H1 (cell line): ENCODE results near the gene UBE2V1.

ENCODE experiments used
- CHD1 ChIP-seq: IDR thresholded peaks from 2 replicates; pipeline ENCODE4 v1.6.1; 2012; ENCODE audit warnings: low read depth, low read length, improper control_type of control experiment
- CREB1 ChIP-seq: IDR thresholded peaks from 2 replicates; pipeline ENCODE4 v1.6.1; 2012; ENCODE audit warnings: inconsistent platforms
- EZH2 ChIP-seq: fragments of 200-600 bp; sonication (generic); IDR thresholded peaks from 2 replicates; pipeline ENCODE4 v1.7.1; 2012; ENCODE audit warnings: low read depth, mild to moderate bottlenecking, moderate library complexity, low read length, inconsistent platforms; ENCODE audit not compliant: severe bottlenecking
- GABPA ChIP-seq: IDR thresholded peaks from 2 replicates; pipeline ENCODE4 v1.6.1; 2011; ENCODE audit warnings: mild to moderate bottlenecking, low read length, moderate library complexity, borderline replicate concordance; ENCODE audit not compliant: insufficient read depth
- JUN ChIP-seq: IDR thresholded peaks from 2 replicates; pipeline ENCODE4 v1.6.1; 2011; ENCODE audit warnings: low read depth, mild to moderate bottlenecking, improper control_type of control experiment, low read length
- JUND ChIP-seq: IDR thresholded peaks from 2 replicates; pipeline ENCODE4 v1.6.1; 2011; ENCODE audit warnings: mild to moderate bottlenecking, improper control_type of control experiment, low read length
- POLR2A ChIP-seq, 2 experiments: IDR thresholded peaks; 1 replicate in 1 of 2; 2 replicates in 1 of 2; pipeline ENCODE4 v1.6.1; 2011; ENCODE audit warnings: low read depth in 2 of 2, low read length in 2 of 2, mild to moderate bottlenecking in 2 of 2; ENCODE audit errors: control extremely low read depth in 1 of 2
- POLR2AphosphoS5 ChIP-seq: IDR thresholded peaks from 2 replicates; pipeline ENCODE4 v1.6.1; 2011; ENCODE audit warnings: low read depth, low read length
- TAF7 ChIP-seq: optimal IDR thresholded peaks from 2 replicates; pipeline ENCODE3; 2011; ENCODE audit warnings: low read depth, mild to moderate bottlenecking, inconsistent platforms, low read length, moderate library complexity, borderline replicate concordance
- TEAD4 ChIP-seq: IDR thresholded peaks from 2 replicates; pipeline ENCODE4 v1.6.1; 2012; ENCODE audit warnings: low read depth, low read length, inconsistent platforms, mixed read lengths
- TF ChIP-seq, protein P1 (sequence below), 3 experiments: IDR thresholded peaks; 1 replicate in 2 of 3; 2 replicates in 1 of 3; pipeline versions ENCODE4 v1.5.1 to v1.6.1; 2011; ENCODE audit warnings: low read length in 3 of 3, mild to moderate bottlenecking in 3 of 3, inconsistent platforms in 2 of 3, low read depth in 1 of 3, moderate library complexity in 1 of 3; ENCODE audit not compliant: insufficient read depth in 1 of 3; ENCODE audit errors: control extremely low read depth in 1 of 3
- TF ChIP-seq, protein P2 (sequence below): IDR thresholded peaks from 2 replicates; pipeline ENCODE4 v1.6.1; 2011; ENCODE audit warnings: low read length, improper control_type of control experiment

DNA sequence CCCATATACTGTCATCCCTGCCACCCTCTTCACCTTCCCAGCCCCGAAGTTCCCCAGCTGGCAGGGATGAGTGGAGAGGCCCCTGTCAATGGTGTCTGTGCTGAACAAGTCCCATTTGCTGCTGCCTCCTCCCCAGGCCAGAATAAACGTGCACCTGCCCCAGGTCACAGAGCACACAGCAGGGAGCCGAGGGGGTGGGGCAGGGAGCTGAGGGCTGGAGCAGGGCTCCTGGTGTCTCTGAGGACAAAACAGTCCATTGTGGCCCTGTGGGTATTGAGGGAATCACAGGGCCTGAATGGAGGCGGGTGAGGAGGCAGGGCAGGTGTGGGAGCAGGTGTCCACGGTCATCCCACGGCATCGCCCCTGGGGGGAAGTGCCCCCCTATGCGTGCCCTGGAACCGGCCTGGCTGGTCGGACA lies 74.4 kb downstream of the UBE2V1 start:
- TF ChIP-seq JUN (no peak), POLR2AphosphoS5 (no peak), JUND (no peak), POLR2A (IDR thresholded peaks at IDR 0.05; ENCODE audit: control extremely low read depth in 1 of 2, low read depth in 2 of 2, low read length in 2 of 2) (no peak), GABPA (no peak), EZH2 (no peak), CREB1 (no peak), CHD1 (no peak), TEAD4 (no peak), TAF7 (no peak)
- TF ChIP-seq, protein P1, sequence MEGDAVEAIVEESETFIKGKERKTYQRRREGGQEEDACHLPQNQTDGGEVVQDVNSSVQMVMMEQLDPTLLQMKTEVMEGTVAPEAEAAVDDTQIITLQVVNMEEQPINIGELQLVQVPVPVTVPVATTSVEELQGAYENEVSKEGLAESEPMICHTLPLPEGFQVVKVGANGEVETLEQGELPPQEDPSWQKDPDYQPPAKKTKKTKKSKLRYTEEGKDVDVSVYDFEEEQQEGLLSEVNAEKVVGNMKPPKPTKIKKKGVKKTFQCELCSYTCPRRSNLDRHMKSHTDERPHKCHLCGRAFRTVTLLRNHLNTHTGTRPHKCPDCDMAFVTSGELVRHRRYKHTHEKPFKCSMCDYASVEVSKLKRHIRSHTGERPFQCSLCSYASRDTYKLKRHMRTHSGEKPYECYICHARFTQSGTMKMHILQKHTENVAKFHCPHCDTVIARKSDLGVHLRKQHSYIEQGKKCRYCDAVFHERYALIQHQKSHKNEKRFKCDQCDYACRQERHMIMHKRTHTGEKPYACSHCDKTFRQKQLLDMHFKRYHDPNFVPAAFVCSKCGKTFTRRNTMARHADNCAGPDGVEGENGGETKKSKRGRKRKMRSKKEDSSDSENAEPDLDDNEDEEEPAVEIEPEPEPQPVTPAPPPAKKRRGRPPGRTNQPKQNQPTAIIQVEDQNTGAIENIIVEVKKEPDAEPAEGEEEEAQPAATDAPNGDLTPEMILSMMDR (IDR thresholded peaks at IDR 0.05; ENCODE audit: control extremely low read depth in 1 of 3, insufficient read depth in 1 of 3, low read depth in 1 of 3, low read length in 3 of 3) = no peak
- TF ChIP-seq, protein P2, sequence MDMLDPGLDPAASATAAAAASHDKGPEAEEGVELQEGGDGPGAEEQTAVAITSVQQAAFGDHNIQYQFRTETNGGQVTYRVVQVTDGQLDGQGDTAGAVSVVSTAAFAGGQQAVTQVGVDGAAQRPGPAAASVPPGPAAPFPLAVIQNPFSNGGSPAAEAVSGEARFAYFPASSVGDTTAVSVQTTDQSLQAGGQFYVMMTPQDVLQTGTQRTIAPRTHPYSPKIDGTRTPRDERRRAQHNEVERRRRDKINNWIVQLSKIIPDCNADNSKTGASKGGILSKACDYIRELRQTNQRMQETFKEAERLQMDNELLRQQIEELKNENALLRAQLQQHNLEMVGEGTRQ = no peak
